Glutamatergic neuron (in vitro differentiated cells): ENCODE measurements around the gene RGS13. TPM values are rescaled to one million over a fixed set of nuclear protein-coding genes. Genes with fewer than 3 reads are reported as not detected.

Source experiments
- DNase-seq: peaks from one replicate; pipeline ENCODE4 v3.0.0; 2022
- H3K27ac Mint-ChIP-seq: one replicate; pipeline ENCODE4 v1.8.0; 2020; ENCODE audit warnings: mild to moderate bottlenecking, mixed read lengths, inconsistent platforms; ENCODE audit not compliant: unreplicated experiment
- H3K27me3 Mint-ChIP-seq: one replicate; pipeline ENCODE4 v1.8.0; 2020; ENCODE audit warnings: mild to moderate bottlenecking, moderate library complexity, mixed read lengths, inconsistent platforms; ENCODE audit not compliant: unreplicated experiment
- H3K36me3 Mint-ChIP-seq: one replicate; pipeline ENCODE4 v1.8.0; 2020; ENCODE audit warnings: mild to moderate bottlenecking, mixed read lengths, inconsistent platforms; ENCODE audit not compliant: unreplicated experiment
- H3K4me1 Mint-ChIP-seq: one replicate; pipeline ENCODE4 v1.8.0; 2020; ENCODE audit warnings: mild to moderate bottlenecking, low read depth, mixed read lengths, inconsistent platforms; ENCODE audit not compliant: unreplicated experiment
- H3K4me3 Mint-ChIP-seq: one replicate; pipeline ENCODE4 v1.8.0; 2020; ENCODE audit warnings: mild to moderate bottlenecking, mixed read lengths, inconsistent platforms; ENCODE audit not compliant: unreplicated experiment
- H3K9me3 Mint-ChIP-seq: one replicate; pipeline ENCODE4 v1.8.0; 2020; ENCODE audit warnings: mild to moderate bottlenecking, moderate library complexity, mixed read lengths, inconsistent platforms; ENCODE audit not compliant: unreplicated experiment
- total RNA-seq: library from RNA; stranded (reverse); fragmentation: NEBNext Ultra II Directional; extraction: Animal tissue kit (Norgen Biotek cat#: 25700); gene quantifications from one replicate; pipeline ENCODE4 v1.2.1, GENCODE V29; 2021; ENCODE audit not compliant: unreplicated experiment
- TF ChIP-seq, protein P1 (sequence below): fragments of 200-600 bp; sonication (generic); IDR thresholded peaks from one replicate; pipeline ENCODE4 v1.5.0; 2021; ENCODE audit not compliant: partially characterized antibody, unreplicated experiment

The RGS13 gene
- total RNA-seq, 1 donor from 2014 or later: not detected

DNA sequence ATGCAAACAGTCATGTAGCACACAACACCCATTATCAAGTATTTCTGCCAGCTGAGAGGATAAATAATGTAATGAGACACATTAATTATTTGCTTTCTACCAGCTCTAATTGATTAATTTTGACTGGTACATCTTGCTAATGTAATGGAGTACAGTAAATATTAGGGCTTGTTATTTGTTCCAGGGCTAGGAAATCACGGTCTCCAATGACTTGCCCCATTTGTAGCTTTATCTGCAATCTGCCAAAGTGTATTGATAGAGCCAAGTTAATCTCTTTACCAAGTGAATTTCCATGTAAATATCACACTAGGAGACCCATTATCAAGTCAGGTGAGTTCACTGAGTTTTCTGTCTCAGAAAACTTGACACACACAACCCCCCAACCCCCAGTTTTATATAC is 55.1 kb downstream of the RGS13 start:
- peaks cover 10% of the 10 kb centered on the region for H3K9me3 Mint-ChIP-seq
- H3K27ac Mint-ChIP-seq: no peak overlapping the region

DNA sequence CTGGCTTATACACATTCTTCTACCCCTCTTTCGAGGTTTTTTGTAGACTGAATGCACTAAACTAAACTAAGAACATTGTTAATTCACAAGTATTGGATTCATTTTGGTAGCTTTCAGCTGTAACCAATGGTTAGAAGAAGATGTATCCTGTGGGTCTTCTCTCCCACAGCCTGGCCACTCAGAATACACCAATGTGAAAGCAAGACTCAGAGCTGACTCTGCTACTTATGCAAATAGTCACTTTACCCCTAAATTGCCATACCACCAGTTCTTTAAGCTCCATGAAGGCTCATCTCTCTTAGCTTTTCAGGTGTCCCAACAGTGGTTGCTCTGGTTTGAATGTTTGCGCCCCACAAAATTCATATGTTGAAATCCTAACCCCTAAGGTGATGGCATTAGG is 60.1 kb downstream of the RGS13 start:
- Mint-ChIP-seq H3K27ac (no peak overlapping the region), H3K9me3 (peaks cover 4% of the 10 kb centered on the region), H3K4me1 (no peaks in the 10 kb centered on the region), H3K36me3 (no peaks in the 10 kb centered on the region), H3K27me3 (peaks cover 2% of the 10 kb centered on the region), H3K4me3 (no peak overlapping the region)
- no peak for DNase-seq
- TF ChIP-seq, protein P1, sequence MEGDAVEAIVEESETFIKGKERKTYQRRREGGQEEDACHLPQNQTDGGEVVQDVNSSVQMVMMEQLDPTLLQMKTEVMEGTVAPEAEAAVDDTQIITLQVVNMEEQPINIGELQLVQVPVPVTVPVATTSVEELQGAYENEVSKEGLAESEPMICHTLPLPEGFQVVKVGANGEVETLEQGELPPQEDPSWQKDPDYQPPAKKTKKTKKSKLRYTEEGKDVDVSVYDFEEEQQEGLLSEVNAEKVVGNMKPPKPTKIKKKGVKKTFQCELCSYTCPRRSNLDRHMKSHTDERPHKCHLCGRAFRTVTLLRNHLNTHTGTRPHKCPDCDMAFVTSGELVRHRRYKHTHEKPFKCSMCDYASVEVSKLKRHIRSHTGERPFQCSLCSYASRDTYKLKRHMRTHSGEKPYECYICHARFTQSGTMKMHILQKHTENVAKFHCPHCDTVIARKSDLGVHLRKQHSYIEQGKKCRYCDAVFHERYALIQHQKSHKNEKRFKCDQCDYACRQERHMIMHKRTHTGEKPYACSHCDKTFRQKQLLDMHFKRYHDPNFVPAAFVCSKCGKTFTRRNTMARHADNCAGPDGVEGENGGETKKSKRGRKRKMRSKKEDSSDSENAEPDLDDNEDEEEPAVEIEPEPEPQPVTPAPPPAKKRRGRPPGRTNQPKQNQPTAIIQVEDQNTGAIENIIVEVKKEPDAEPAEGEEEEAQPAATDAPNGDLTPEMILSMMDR: no peak

More for the DNA sequence above, 55.1 kb downstream of the RGS13 start:
- DNase-seq: no peak
- H3K27me3 Mint-ChIP-seq: peaks cover 2% of the 10 kb centered on the region
- TF ChIP-seq, protein P1: no peak
- H3K36me3 Mint-ChIP-seq: peaks cover 10% of the 10 kb centered on the region
- H3K4me3 Mint-ChIP-seq: no peak overlapping the region
- H3K4me1 Mint-ChIP-seq: no peaks in the 10 kb centered on the region

- no peak overlapping the region for H3K27ac Mint-ChIP-seq
- no peak for DNase-seq
- TF ChIP-seq, protein P1: no peak
- H3K36me3 Mint-ChIP-seq: no peaks in the 10 kb centered on the region
- no peaks in the 10 kb centered on the region for H3K4me1 Mint-ChIP-seq
- H3K27me3 Mint-ChIP-seq: no peaks in the 10 kb centered on the region
- no peaks in the 10 kb centered on the region for H3K9me3 Mint-ChIP-seq
- no peak overlapping the region for H3K4me3 Mint-ChIP-seq
Observed at GRCh38 chr1:192697771-192698170, 61.8 kb downstream of the RGS13 start.

GRCh38 chr1:192698731-192699130 is 62.8 kb downstream of the RGS13 start:
- H3K4me1 Mint-ChIP-seq: no peaks in the 10 kb centered on the region
- H3K27ac Mint-ChIP-seq: no peak overlapping the region
- no peaks in the 10 kb centered on the region for H3K36me3 Mint-ChIP-seq
- no peak for DNase-seq
- H3K27me3 Mint-ChIP-seq: no peaks in the 10 kb centered on the region
- H3K9me3 Mint-ChIP-seq: no peaks in the 10 kb centered on the region
- no peak overlapping the region for H3K4me3 Mint-ChIP-seq
- TF ChIP-seq, protein P1: no peak

GRCh38 chr1:192700834-192701271 is 64.9 kb downstream of the RGS13 start:
- H3K27me3 Mint-ChIP-seq: no peaks in the 10 kb centered on the region
- TF ChIP-seq, protein P1: no peak
- no peaks in the 10 kb centered on the region for H3K9me3 Mint-ChIP-seq
- H3K4me1 Mint-ChIP-seq: no peaks in the 10 kb centered on the region
- no peak overlapping the region for H3K4me3 Mint-ChIP-seq
- H3K27ac Mint-ChIP-seq: no peak overlapping the region
- no peaks in the 10 kb centered on the region for H3K36me3 Mint-ChIP-seq
- no peak for DNase-seq
